ENCODE data around the gene TFEB. TPM values are rescaled to one million over a fixed set of nuclear protein-coding genes. Genes with fewer than 3 reads are reported as not detected.

TFEB gene
- total RNA-seq, 1 donor from 2014 or later, result 3.1 TPM

DNA sequence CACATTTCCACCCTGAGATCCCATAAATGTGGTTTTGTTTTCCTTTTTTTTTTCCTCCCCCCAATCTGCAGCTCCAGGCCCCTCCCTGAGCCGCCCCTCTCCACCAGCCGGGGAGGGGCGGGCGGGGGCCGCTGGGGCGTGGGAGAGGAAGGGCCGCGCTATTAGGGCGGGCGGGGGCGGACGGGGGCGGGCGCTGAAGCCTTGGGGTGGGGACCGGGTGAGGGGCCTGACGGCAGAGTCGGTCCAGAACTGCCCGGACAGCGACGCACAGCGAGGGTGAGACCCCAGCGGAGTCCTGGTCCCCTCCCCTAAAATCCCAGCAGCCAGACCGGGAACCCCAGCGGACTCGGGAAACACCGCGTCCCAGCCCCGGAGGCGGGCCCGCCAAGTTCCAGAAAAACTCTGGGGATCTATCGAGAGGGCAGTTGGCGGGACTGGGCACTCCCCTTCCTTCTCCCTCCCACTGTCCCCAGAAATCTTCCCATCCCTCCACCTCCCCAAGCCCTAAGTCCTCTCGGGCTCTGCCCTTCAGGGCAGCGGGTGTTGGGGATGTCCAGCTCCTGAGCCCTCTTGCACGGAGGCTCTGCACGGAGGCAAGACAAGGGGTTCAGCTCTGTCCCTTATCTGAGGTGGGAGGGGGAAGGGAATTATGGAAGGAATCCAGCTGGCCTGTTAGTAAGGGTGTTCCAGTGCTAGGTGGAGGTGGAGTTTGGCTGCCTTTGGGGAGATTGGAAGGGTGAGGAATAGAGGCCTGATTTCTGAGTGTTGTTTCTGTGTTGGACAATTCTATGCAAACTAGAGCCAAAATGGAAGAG, 45.4 kb upstream of the TFEB start, which contains the start of gene PRICKLE4:
Gene PRICKLE4 (plus strand): TSS at position 232 of the 815 bp plus-strand sequence. CDS start 2,692 bp downstream, outside the sequence.
- H3K4me3 Mint-ChIP-seq (ENCODE audit: unreplicated experiment), result peak within 1 kb of the TSS; percentile 89
- peaks cover 14% of the 10 kb centered on the region for H3K27me3 Mint-ChIP-seq (ENCODE audit: unreplicated experiment)
- H3K4me1 Mint-ChIP-seq (ENCODE audit: low read depth, unreplicated experiment), result peaks cover 7% of the 10 kb centered on the region
- DNase-seq, result peak; percentile 46
- no peaks in the 10 kb centered on the region for H3K36me3 Mint-ChIP-seq (ENCODE audit: unreplicated experiment)
- TF ChIP-seq, protein P1, sequence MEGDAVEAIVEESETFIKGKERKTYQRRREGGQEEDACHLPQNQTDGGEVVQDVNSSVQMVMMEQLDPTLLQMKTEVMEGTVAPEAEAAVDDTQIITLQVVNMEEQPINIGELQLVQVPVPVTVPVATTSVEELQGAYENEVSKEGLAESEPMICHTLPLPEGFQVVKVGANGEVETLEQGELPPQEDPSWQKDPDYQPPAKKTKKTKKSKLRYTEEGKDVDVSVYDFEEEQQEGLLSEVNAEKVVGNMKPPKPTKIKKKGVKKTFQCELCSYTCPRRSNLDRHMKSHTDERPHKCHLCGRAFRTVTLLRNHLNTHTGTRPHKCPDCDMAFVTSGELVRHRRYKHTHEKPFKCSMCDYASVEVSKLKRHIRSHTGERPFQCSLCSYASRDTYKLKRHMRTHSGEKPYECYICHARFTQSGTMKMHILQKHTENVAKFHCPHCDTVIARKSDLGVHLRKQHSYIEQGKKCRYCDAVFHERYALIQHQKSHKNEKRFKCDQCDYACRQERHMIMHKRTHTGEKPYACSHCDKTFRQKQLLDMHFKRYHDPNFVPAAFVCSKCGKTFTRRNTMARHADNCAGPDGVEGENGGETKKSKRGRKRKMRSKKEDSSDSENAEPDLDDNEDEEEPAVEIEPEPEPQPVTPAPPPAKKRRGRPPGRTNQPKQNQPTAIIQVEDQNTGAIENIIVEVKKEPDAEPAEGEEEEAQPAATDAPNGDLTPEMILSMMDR (IDR thresholded peaks at IDR 0.05; ENCODE audit: partially characterized antibody, unreplicated experiment), result no peak
- no peak within 1 kb of the TSS for H3K27ac Mint-ChIP-seq (ENCODE audit: unreplicated experiment)
- no peaks in the 10 kb centered on the region for H3K9me3 Mint-ChIP-seq (ENCODE audit: unreplicated experiment)

DNA sequence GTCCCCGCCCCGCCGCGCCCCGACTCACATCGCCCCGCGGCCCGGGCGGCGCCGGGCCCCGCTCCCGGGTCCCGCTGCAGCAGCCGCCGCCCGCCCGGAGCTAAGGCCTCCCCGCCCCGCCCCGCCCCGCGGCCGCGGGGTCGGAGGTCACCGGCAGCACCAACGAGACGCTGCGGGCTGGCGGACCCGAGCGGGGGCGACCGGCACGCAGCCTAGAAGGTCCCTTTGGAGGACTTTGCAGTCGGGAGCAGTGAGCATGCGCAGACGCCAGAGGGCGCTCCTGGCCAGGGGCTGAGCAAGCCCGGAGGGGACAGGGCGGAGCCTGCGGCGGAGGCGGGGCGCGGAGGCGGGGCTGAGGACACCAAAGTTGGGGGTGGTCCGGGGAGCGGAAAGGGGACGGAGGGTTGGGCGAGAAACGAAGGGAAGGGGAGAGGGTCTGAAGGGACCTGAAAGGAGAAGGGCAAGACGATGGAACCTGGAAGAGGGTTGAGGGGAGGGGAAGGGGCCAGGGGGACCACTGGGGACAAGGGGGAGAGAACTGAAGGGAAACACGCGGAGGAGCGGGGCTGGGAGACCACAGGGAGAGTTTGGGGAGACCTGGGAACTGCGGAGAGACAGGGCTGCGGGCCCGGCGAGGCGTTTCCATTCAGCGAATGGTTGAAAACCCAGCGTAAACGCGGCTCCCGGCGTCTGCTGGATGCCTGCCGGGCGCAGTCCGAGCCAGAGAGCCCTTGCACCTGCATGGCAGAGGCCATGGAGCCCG, 44.6 kb upstream of the TFEB start, which contains the start of gene FRS3:
Gene FRS3 (minus strand): TSS at position 113 of the 763 bp plus-strand sequence. CDS start 2,913 bp downstream, outside the sequence.
- peaks cover 11% of the 10 kb centered on the region for H3K27me3 Mint-ChIP-seq (ENCODE audit: unreplicated experiment)
- peak; percentile 99 for DNase-seq
- no peaks in the 10 kb centered on the region for H3K9me3 Mint-ChIP-seq (ENCODE audit: unreplicated experiment)
- no peaks in the 10 kb centered on the region for H3K36me3 Mint-ChIP-seq (ENCODE audit: unreplicated experiment)
- H3K4me3 Mint-ChIP-seq (ENCODE audit: unreplicated experiment), result peak within 1 kb of the TSS; percentile 96
- peaks cover 7% of the 10 kb centered on the region for H3K4me1 Mint-ChIP-seq (ENCODE audit: low read depth, unreplicated experiment)
- H3K27ac Mint-ChIP-seq (ENCODE audit: unreplicated experiment), result peak within 1 kb of the TSS; percentile 59
- TF ChIP-seq, protein P1 (IDR thresholded peaks at IDR 0.05; ENCODE audit: partially characterized antibody, unreplicated experiment), result peak; percentile 90

DNA sequence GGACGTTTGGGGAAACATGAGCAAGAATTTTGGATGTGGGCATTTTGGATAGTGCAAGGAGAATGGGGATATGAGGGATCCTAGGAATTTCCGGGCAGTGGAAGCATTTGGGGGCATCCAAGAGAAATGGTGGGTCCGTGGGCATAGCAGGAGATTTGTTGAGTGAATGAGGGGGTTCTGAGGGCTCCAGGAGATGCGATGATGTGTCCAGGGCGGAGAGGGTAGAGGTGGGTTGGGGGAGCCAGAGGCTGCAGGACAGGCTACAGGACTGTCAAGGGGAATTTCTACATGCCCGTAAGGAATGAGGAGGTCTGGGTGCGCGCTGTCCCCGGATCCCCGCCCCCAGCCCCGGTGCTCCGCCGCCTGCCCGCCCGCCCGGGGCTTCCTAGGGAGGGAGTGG, 43.9 kb upstream of the TFEB start:
- TF ChIP-seq, protein P1 (IDR thresholded peaks at IDR 0.05; ENCODE audit: partially characterized antibody, unreplicated experiment), result no peak

DNA sequence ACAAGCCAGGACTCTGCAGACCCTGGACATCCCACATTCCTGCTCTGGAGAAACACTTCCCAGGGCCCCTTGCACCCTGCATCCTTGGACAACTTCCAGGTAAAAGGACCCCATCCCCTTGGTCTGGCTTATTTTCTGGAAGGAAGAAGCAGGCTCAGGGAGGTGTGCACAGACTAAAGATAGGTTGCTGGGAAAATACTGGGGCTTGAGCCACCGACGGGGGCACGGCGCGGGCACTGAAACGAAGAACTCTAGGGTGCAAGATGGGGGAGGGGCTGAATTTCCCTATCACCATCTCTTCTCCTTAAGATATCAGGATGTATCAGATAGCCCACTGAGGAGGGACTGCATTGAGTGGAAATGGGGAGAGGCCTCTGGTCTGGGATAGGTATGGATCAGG, 43.5 kb upstream of the TFEB start:
- Mint-ChIP-seq H3K27ac (ENCODE audit: unreplicated experiment) (peak overlapping the region; percentile 59), H3K4me1 (ENCODE audit: low read depth, unreplicated experiment) (peaks cover 7% of the 10 kb centered on the region), H3K9me3 (ENCODE audit: unreplicated experiment) (no peaks in the 10 kb centered on the region), H3K27me3 (ENCODE audit: unreplicated experiment) (peaks cover 7% of the 10 kb centered on the region), H3K36me3 (ENCODE audit: unreplicated experiment) (no peaks in the 10 kb centered on the region), H3K4me3 (ENCODE audit: unreplicated experiment) (peak overlapping the region; percentile 96)
- no peak for DNase-seq
- TF ChIP-seq, protein P1 (IDR thresholded peaks at IDR 0.05; ENCODE audit: partially characterized antibody, unreplicated experiment), result no peak

More for the DNA sequence above, 43.9 kb upstream of the TFEB start:
- Mint-ChIP-seq H3K4me3 (ENCODE audit: unreplicated experiment) (peak overlapping the region; percentile 96), H3K4me1 (ENCODE audit: low read depth, unreplicated experiment) (peaks cover 7% of the 10 kb centered on the region), H3K36me3 (ENCODE audit: unreplicated experiment) (no peaks in the 10 kb centered on the region), H3K27ac (ENCODE audit: unreplicated experiment) (peak overlapping the region; percentile 59), H3K9me3 (ENCODE audit: unreplicated experiment) (no peaks in the 10 kb centered on the region), H3K27me3 (ENCODE audit: unreplicated experiment) (peaks cover 9% of the 10 kb centered on the region)
- no peak for DNase-seq

Data from glutamatergic neuron (in vitro differentiated cells).